Neural cell (in vitro differentiated cells): Measurements from ENCODE around the gene PRSS53. TPM values are rescaled to one million over a fixed set of nuclear protein-coding genes. Genes with fewer than 3 reads are reported as not detected.

Experiments
- H2AFZ ChIP-seq: fragments of 200-600, 300-800 bp; sonication (generic), shearing (Covaris generic); 2 replicates; pipeline ENCODE4 v1.6.0; 2014; ENCODE audit warnings: low read depth, mild to moderate bottlenecking, antibody characterized with exemption, low read length, moderate library complexity
- H3F3A ChIP-seq: fragments of 200-600 bp; shearing (Covaris generic); 2 replicates; pipeline ENCODE4 v1.6.1; 2016; ENCODE audit warnings: mild to moderate bottlenecking, moderate library complexity, mixed read lengths, antibody characterized with exemption, low read length; ENCODE audit not compliant: insufficient read depth, poor library complexity, severe bottlenecking
- H3K27ac ChIP-seq: fragments of 200-600, 300-800 bp; sonication (generic), shearing (Covaris generic); 2 replicates; pipeline ENCODE4 v1.5.1; 2014; ENCODE audit warnings: mild to moderate bottlenecking, low read length, moderate library complexity
- H3K27me3 ChIP-seq: fragments of 300-800, 200-600 bp; sonication (generic), shearing (Covaris generic); 2 replicates; pipeline ENCODE4 v1.6.0; 2014; ENCODE audit warnings: mild to moderate bottlenecking, low read depth, low read length, moderate library complexity; ENCODE audit not compliant: insufficient read depth
- H3K36me3 ChIP-seq: fragments of 300-800, 200-600 bp; sonication (generic), shearing (Covaris generic); 2 replicates; pipeline ENCODE4 v1.5.1; 2014; ENCODE audit warnings: mild to moderate bottlenecking, antibody characterized with exemption, low read length, moderate library complexity; ENCODE audit not compliant: insufficient read depth
- H3K4me2 ChIP-seq: fragments of 300-800, 200-600 bp; sonication (generic), shearing (Covaris generic); 2 replicates; pipeline ENCODE4 v1.6.0; 2014; ENCODE audit warnings: mild to moderate bottlenecking, low read length
- H3K4me3 ChIP-seq: fragments of 300-800, 200-600 bp; sonication (generic), shearing (Covaris generic); 2 replicates; pipeline ENCODE4 v1.5.1; 2014; ENCODE audit warnings: mild to moderate bottlenecking, low read length, moderate library complexity
- H3K79me2 ChIP-seq: fragments of 200-600 bp; shearing (Covaris generic); replicated peaks from 2 replicates; pipeline ENCODE4 v1.6.0; 2014; ENCODE audit warnings: mild to moderate bottlenecking, low read length, moderate library complexity; ENCODE audit not compliant: insufficient read depth
- H3K9ac ChIP-seq: fragments of 300-800, 200-600 bp; sonication (generic), shearing (Covaris generic); 2 replicates; pipeline ENCODE4 v1.6.1; 2016; ENCODE audit warnings: mild to moderate bottlenecking, low read length, mixed read lengths
- H3K9me2 ChIP-seq: fragments of 200-600 bp; shearing (Covaris generic); 2 replicates; pipeline ENCODE4 v1.6.1; 2016; ENCODE audit warnings: mild to moderate bottlenecking, low read length, mixed read lengths; ENCODE audit not compliant: insufficient read depth
- H3K9me3 ChIP-seq: fragments of 200-600, 300-800 bp; sonication (generic), shearing (Covaris generic); 2 replicates; pipeline ENCODE4 v1.6.1; 2016; ENCODE audit warnings: mild to moderate bottlenecking, mixed run types, low read length, moderate library complexity, mixed read lengths
- H4K20me1 ChIP-seq: fragments of 200-600 bp; shearing (Covaris generic); 2 replicates; pipeline ENCODE4 v1.6.1; 2016; ENCODE audit warnings: mild to moderate bottlenecking, mixed run types; ENCODE audit not compliant: insufficient read depth
- CTCF ChIP-seq: fragments of 450-650 bp; IDR thresholded peaks from 2 replicates; pipeline ENCODE4 v1.5.1; 2014; ENCODE audit warnings: antibody characterized with exemption, mild to moderate bottlenecking, moderate library complexity; ENCODE audit not compliant: poor library complexity, severe bottlenecking
- EP300 ChIP-seq: fragments of 450-650 bp; conservative IDR thresholded peaks from 2 replicates; pipeline ENCODE4 v1.6.1; 2014; ENCODE audit warnings: antibody characterized with exemption, mild to moderate bottlenecking, moderate library complexity; ENCODE audit not compliant: poor library complexity, severe bottlenecking
- EZH2 ChIP-seq: fragments of 200-600, 300-800 bp; shearing (Covaris generic), sonication (generic); IDR thresholded peaks from 2 replicates; pipeline ENCODE4 v1.6.1; 2014; ENCODE audit warnings: antibody characterized with exemption, low read length, borderline replicate concordance, mild to moderate bottlenecking; ENCODE audit not compliant: insufficient read depth, poor library complexity, severe bottlenecking
- MXI1 ChIP-seq: fragments of 450-650 bp; conservative IDR thresholded peaks from 2 replicates; pipeline ENCODE4 v1.6.1; 2014; ENCODE audit warnings: antibody characterized with exemption, mild to moderate bottlenecking; ENCODE audit not compliant: poor library complexity, severe bottlenecking
- POLR2AphosphoS5 ChIP-seq: IDR thresholded peaks from 2 replicates; pipeline ENCODE4 v1.6.1; 2012
- RAD21 ChIP-seq: fragments of 450-650 bp; conservative IDR thresholded peaks from 2 replicates; pipeline ENCODE4 v1.6.1; 2014; ENCODE audit warnings: antibody characterized with exemption, mild to moderate bottlenecking, moderate library complexity
- REST ChIP-seq: IDR thresholded peaks from 2 replicates; pipeline ENCODE4 v1.6.1; 2012; ENCODE audit warnings: borderline replicate concordance
- SMC3 ChIP-seq: fragments of 450-650 bp; conservative IDR thresholded peaks from 2 replicates; pipeline ENCODE4 v1.6.1; 2014; ENCODE audit warnings: antibody characterized with exemption, mild to moderate bottlenecking, moderate library complexity; ENCODE audit not compliant: poor library complexity
- TAF1 ChIP-seq: IDR thresholded peaks from 2 replicates; pipeline ENCODE4 v1.6.1; 2012; ENCODE audit warnings: low read depth
- polyA plus RNA-seq: library from polyadenylated mRNA; depleted of rRNA; stranded (reverse); fragments of >200 nt; gene quantifications from 2 replicates; pipeline ENCODE4 v1.2.3, GENCODE V29; 2014

Gene PRSS53
- polyA plus RNA-seq, 1 donor from 2014 or later = 9.3 TPM

- Histone ChIP-seq H3K27me3 (no peaks in the 10 kb centered on the region), H3K9me2 (no peaks in the 10 kb centered on the region), H3K36me3 (no peaks in the 10 kb centered on the region), H2AFZ (no peak within 1 kb of the TSS), H3F3A (no peaks in the 10 kb centered on the region), H3K9ac (no peak within 1 kb of the TSS), H4K20me1 (no peaks in the 10 kb centered on the region), H3K27ac (no peak within 1 kb of the TSS), H3K4me3 (no peak within 1 kb of the TSS), H3K9me3 (no peaks in the 10 kb centered on the region), H3K4me2 (no peak within 1 kb of the TSS), H3K79me2 (no peaks in the 10 kb centered on the region)
- TF ChIP-seq SMC3 (no peak), TAF1 (no peak), MXI1 (no peak), CTCF (no peak), EZH2 (no peak), EP300 (no peak), POLR2AphosphoS5 (no peak), REST (no peak), RAD21 (no peak)
Observed at GRCh38 chr16:31135535-31136286, 47.0 kb upstream of the PRSS53 start, which contains the start of gene PRSS8. Gene PRSS8, minus strand, starts transcription at chr16:31135727. Its CDS starts 229 bp downstream, at chr16:31135498.

GRCh38 chr16:31134625-31135534 lies 46.1 kb upstream of the PRSS53 start:
- H3K9me3 ChIP-seq = no peaks in the 10 kb centered on the region
- no peaks in the 10 kb centered on the region for H3K27me3 ChIP-seq
- TF ChIP-seq SMC3 = no peak
- TF ChIP-seq EP300 = no peak
- TF ChIP-seq TAF1 = no peak
- TF ChIP-seq POLR2AphosphoS5 = no peak
- TF ChIP-seq EZH2 = no peak
- no peak for TF ChIP-seq MXI1
- TF ChIP-seq RAD21 = no peak
- no peak for TF ChIP-seq CTCF
- no peak for TF ChIP-seq REST
- H3K79me2 ChIP-seq = no peaks in the 10 kb centered on the region
- no peak overlapping the region for H2AFZ ChIP-seq
- H3K9me2 ChIP-seq = no peaks in the 10 kb centered on the region
- no peaks in the 10 kb centered on the region for H4K20me1 ChIP-seq
- H3K27ac ChIP-seq = no peak overlapping the region
- no peak overlapping the region for H3K4me2 ChIP-seq
- H3F3A ChIP-seq = no peaks in the 10 kb centered on the region
- no peaks in the 10 kb centered on the region for H3K36me3 ChIP-seq
- no peak overlapping the region for H3K4me3 ChIP-seq
- no peak overlapping the region for H3K9ac ChIP-seq
